MM.1S (cell line): ENCODE measurements around the gene SMAD3.

Experiments used
- DNase-seq: peaks from one replicate; pipeline ENCODE4 v3.0.0-alpha.2; 2015
- H2AFZ ChIP-seq: fragments of 300-600 bp; sonication (generic); 2 replicates; pipeline ENCODE4 v1.6.0; 2016; ENCODE audit warnings: antibody characterized with exemption, low read length
- H3F3A ChIP-seq: fragments of 300-600 bp; sonication (generic); 2 replicates; pipeline ENCODE4 v1.6.1; 2016; ENCODE audit warnings: mild to moderate bottlenecking, antibody characterized with exemption, low read length, moderate library complexity, mixed read lengths; ENCODE audit not compliant: insufficient read depth
- H3K27ac ChIP-seq: fragments of 300-600 bp; sonication (generic); 2 replicates; pipeline ENCODE4 v1.5.1; 2016; ENCODE audit warnings: mild to moderate bottlenecking, low read length
- H3K27me3 ChIP-seq: fragments of 300-600 bp; sonication (generic); replicated peaks from 2 replicates; pipeline ENCODE4 v1.6.0; 2016; ENCODE audit warnings: low read length; ENCODE audit not compliant: insufficient read depth
- H3K36me3 ChIP-seq: fragments of 300-600 bp; sonication (generic); replicated peaks from 2 replicates; pipeline ENCODE4 v1.6.1; 2016; ENCODE audit warnings: mild to moderate bottlenecking, low read length, mixed read lengths; ENCODE audit not compliant: insufficient read depth
- H3K4me1 ChIP-seq: fragments of 300-600 bp; sonication (generic); 2 replicates; pipeline ENCODE4 v1.6.1; 2016; ENCODE audit warnings: low read length, mixed read lengths
- H3K4me2 ChIP-seq: fragments of 300-600 bp; sonication (generic); 2 replicates; pipeline ENCODE4 v1.6.0; 2016; ENCODE audit warnings: low read depth, low read length
- H3K4me3 ChIP-seq: fragments of 300-600 bp; sonication (generic); 2 replicates; pipeline ENCODE4 v1.5.1; 2016; ENCODE audit warnings: low read length, mixed read lengths
- H3K79me2 ChIP-seq: fragments of 300-600 bp; sonication (generic); 2 replicates; pipeline ENCODE4 v1.6.1; 2016; ENCODE audit warnings: mixed run types, low read length, mixed read lengths
- H3K9ac ChIP-seq: fragments of 300-600 bp; sonication (generic); 2 replicates; pipeline ENCODE4 v1.6.1; 2016; ENCODE audit warnings: low read length, mixed read lengths
- H3K9me2 ChIP-seq: fragments of 300-600 bp; sonication (generic); replicated peaks from 2 replicates; pipeline ENCODE4 v1.6.1; 2016; ENCODE audit warnings: mild to moderate bottlenecking, low read length, mixed read lengths; ENCODE audit not compliant: insufficient read depth
- H3K9me3 ChIP-seq: fragments of 300-600 bp; sonication (generic); replicated peaks from 2 replicates; pipeline ENCODE4 v1.6.1; 2016; ENCODE audit warnings: mild to moderate bottlenecking, low read length, mixed read lengths; ENCODE audit not compliant: insufficient read depth
- H4K20me1 ChIP-seq: fragments of 300-600 bp; sonication (generic); 2 replicates; pipeline ENCODE4 v1.6.1; 2016; ENCODE audit warnings: mild to moderate bottlenecking, low read length, moderate library complexity, mixed read lengths; ENCODE audit not compliant: insufficient read depth
- CTCF ChIP-seq: fragments of 300-600 bp; sonication (generic); IDR thresholded peaks from 2 replicates; pipeline ENCODE4 v1.5.1; 2016; ENCODE audit warnings: antibody characterized with exemption, low read length, mixed read lengths
- EZH2 ChIP-seq: fragments of 300-600 bp; sonication (generic); optimal IDR thresholded peaks from 2 replicates; pipeline ENCODE3; 2017; ENCODE audit warnings: low read depth, mild to moderate bottlenecking, antibody characterized with exemption, low read length, mixed read lengths
- EZH2phosphoT487 ChIP-seq: fragments of 300-600 bp; sonication (generic); IDR thresholded peaks from 2 replicates; pipeline ENCODE4 v1.6.1; 2018; ENCODE audit warnings: antibody characterized with exemption, low read length

SMAD3 gene

GRCh38 chr15:67170143-67170925, 104.9 kb downstream of the SMAD3 start:
- Histone ChIP-seq H3K4me2 (no peak overlapping the region), H3K36me3 (no peaks in the 10 kb centered on the region), H3K27me3 (no peaks in the 10 kb centered on the region), H4K20me1 (no peaks in the 10 kb centered on the region), H3K9me2 (no peaks in the 10 kb centered on the region), H3K4me1 (peaks cover 14% of the 10 kb centered on the region), H2AFZ (no peak overlapping the region), H3F3A (no peaks in the 10 kb centered on the region), H3K4me3 (no peak overlapping the region), H3K9me3 (no peaks in the 10 kb centered on the region), H3K79me2 (no peaks in the 10 kb centered on the region), H3K27ac (no peak overlapping the region), H3K9ac (no peak overlapping the region)
- TF ChIP-seq CTCF (no peak), EZH2 (no peak), EZH2phosphoT487 (no peak)
- DNase-seq, result no peak

- Histone ChIP-seq H3F3A (no peaks in the 10 kb centered on the region), H3K4me2 (no peak overlapping the region), H3K36me3 (no peaks in the 10 kb centered on the region), H3K9me2 (no peaks in the 10 kb centered on the region), H2AFZ (no peak overlapping the region), H3K4me1 (peaks cover 17% of the 10 kb centered on the region), H3K27ac (no peak overlapping the region), H3K79me2 (no peaks in the 10 kb centered on the region), H4K20me1 (no peaks in the 10 kb centered on the region), H3K4me3 (no peak overlapping the region), H3K27me3 (no peaks in the 10 kb centered on the region), H3K9ac (no peak overlapping the region), H3K9me3 (no peaks in the 10 kb centered on the region)
- DNase-seq, result no peak
- TF ChIP-seq EZH2phosphoT487, result no peak
- TF ChIP-seq CTCF, result no peak
- TF ChIP-seq EZH2, result no peak
Observed at GRCh38 chr15:67171471-67171870, 106.1 kb downstream of the SMAD3 start.

GRCh38 chr15:67172172-67172571, 106.8 kb downstream of the SMAD3 start:
- H3K36me3 ChIP-seq, result no peaks in the 10 kb centered on the region
- no peaks in the 10 kb centered on the region for H4K20me1 ChIP-seq
- H3K79me2 ChIP-seq, result no peaks in the 10 kb centered on the region
- no peaks in the 10 kb centered on the region for H3F3A ChIP-seq
- no peaks in the 10 kb centered on the region for H3K9me2 ChIP-seq
- DNase-seq, result no peak
- H3K9me3 ChIP-seq, result no peaks in the 10 kb centered on the region
- H2AFZ ChIP-seq, result no peak overlapping the region
- peaks cover 17% of the 10 kb centered on the region for H3K4me1 ChIP-seq
- H3K4me2 ChIP-seq, result no peak overlapping the region
- H3K9ac ChIP-seq, result no peak overlapping the region
- no peak for TF ChIP-seq EZH2
- no peak for TF ChIP-seq CTCF
- no peaks in the 10 kb centered on the region for H3K27me3 ChIP-seq
- no peak overlapping the region for H3K27ac ChIP-seq
- H3K4me3 ChIP-seq, result no peak overlapping the region
